ENCODE data around the gene MROH2B.
"Not testable (repeated sequence)": the region's sequence is repeated elsewhere in the genome, so short reads cannot be mapped to it uniquely, and the experiment has no call there.

MROH2B gene

GRCh38 chr5:41071242-41071641 is at the start of gene MROH2B:
Gene MROH2B (minus strand): TSS chr5:41071342. CDS start chr5:41070852, 490 bp downstream.
- DNase-seq: no peak

- DNase-seq: no peak
Measured at GRCh38 chr5:41120600-41120999, 49.5 kb upstream of the MROH2B start.

GRCh38 chr5:41118177-41118576 is 47.0 kb upstream of the MROH2B start:
- no peak for DNase-seq

GRCh38 chr5:41115281-41115680 is 44.1 kb upstream of the MROH2B start:
- DNase-seq: no peak

GRCh38 chr5:41112486-41113455 is 41.6 kb upstream of the MROH2B start:
- no peak for DNase-seq

GRCh38 chr5:41109186-41109585 is 38.0 kb upstream of the MROH2B start:
- no peak for DNase-seq

GRCh38 chr5:41102341-41102740 is 31.2 kb upstream of the MROH2B start:
- no peak for DNase-seq

- DNase-seq: no peak
Measured at GRCh38 chr5:41097642-41098041, 26.5 kb upstream of the MROH2B start.

- DNase-seq: no peak
Measured at GRCh38 chr5:41095324-41096101, 24.4 kb upstream of the MROH2B start.

- DNase-seq: no peak
Measured at GRCh38 chr5:41094871-41095270, 23.7 kb upstream of the MROH2B start.

GRCh38 chr5:41093803-41094202 is 22.7 kb upstream of the MROH2B start:
- DNase-seq: no peak

- no peak for DNase-seq
Measured at GRCh38 chr5:41087461-41087860, 16.3 kb upstream of the MROH2B start.

- DNase-seq: no peak
Measured at GRCh38 chr5:41083306-41083705, 12.2 kb upstream of the MROH2B start.

GRCh38 chr5:41071975-41072374 is 833 bp upstream of the MROH2B start:
- no peak for DNase-seq

GRCh38 chr5:41067714-41068568 is 3.2 kb downstream of the MROH2B start:
- DNase-seq: no peak

- DNase-seq: no peak
Measured at GRCh38 chr5:41065691-41066335, 5.3 kb downstream of the MROH2B start.

GRCh38 chr5:41057940-41058339 is 13.2 kb downstream of the MROH2B start:
- no peak for DNase-seq

GRCh38 chr5:41057231-41057630 is 13.9 kb downstream of the MROH2B start:
- DNase-seq: no peak

GRCh38 chr5:41048986-41049385 is 22.2 kb downstream of the MROH2B start:
- no peak for DNase-seq

GRCh38 chr5:41043109-41043747 is 27.9 kb downstream of the MROH2B start:
- no peak for DNase-seq

- DNase-seq: no peak
Measured at GRCh38 chr5:41032973-41033372, 38.2 kb downstream of the MROH2B start.

- not testable (repeated sequence) for DNase-seq
Measured at GRCh38 chr5:41022600-41022999, 48.5 kb downstream of the MROH2B start.

Data from NK-92 treated with Interleukin-12 subunit alpha and Interleukin-12 subunit beta, amount 100 ng/mL, for 24 hours (cell line).